GM23248 (cell line): ENCODE measurements around the gene CIB1. TPM values are rescaled to one million over a fixed set of nuclear protein-coding genes. Genes with fewer than 3 reads are reported as not detected.

Experiments
- DNase-seq: peaks from one replicate; pipeline ENCODE4 v3.0.0-alpha.2; 2015
- H2AFZ ChIP-seq: fragments of 200-600 bp; sonication (generic); 2 replicates; pipeline ENCODE4 v1.6.1; 2016; ENCODE audit warnings: antibody characterized with exemption
- H3F3A ChIP-seq: fragments of 200-600 bp; sonication (generic); 2 replicates; pipeline ENCODE4 v1.6.1; 2016; ENCODE audit warnings: mild to moderate bottlenecking, antibody characterized with exemption, mixed run types; ENCODE audit not compliant: insufficient read depth
- H3K27ac ChIP-seq: fragments of 200-600 bp; sonication (generic); 2 replicates; pipeline ENCODE4 v1.5.1; 2016; ENCODE audit warnings: mild to moderate bottlenecking
- H3K27me3 ChIP-seq: fragments of 200-600 bp; sonication (generic); replicated peaks from 2 replicates; pipeline ENCODE4 v1.6.1; 2016; ENCODE audit warnings: mild to moderate bottlenecking; ENCODE audit not compliant: insufficient read depth
- H3K36me3 ChIP-seq: fragments of 200-600 bp; sonication (generic); 2 replicates; pipeline ENCODE4 v1.6.1; 2016; ENCODE audit warnings: low read depth, mild to moderate bottlenecking
- H3K4me1 ChIP-seq: fragments of 200-600 bp; sonication (generic); 2 replicates; pipeline ENCODE4 v1.6.1; 2016; ENCODE audit warnings: mild to moderate bottlenecking; ENCODE audit not compliant: insufficient read depth
- H3K4me2 ChIP-seq: fragments of 200-600 bp; sonication (generic); one replicate; pipeline ENCODE4 v1.6.1; 2016; ENCODE audit warnings: mild to moderate bottlenecking; ENCODE audit not compliant: unreplicated experiment
- H3K4me3 ChIP-seq: fragments of 200-600 bp; sonication (generic); 2 replicates; pipeline ENCODE4 v1.5.1; 2016; ENCODE audit warnings: mild to moderate bottlenecking
- H3K79me2 ChIP-seq: fragments of 200-600 bp; sonication (generic); 2 replicates; pipeline ENCODE4 v1.6.1; 2016; ENCODE audit warnings: mild to moderate bottlenecking; ENCODE audit not compliant: insufficient read depth
- H3K9ac ChIP-seq: fragments of 200-600 bp; sonication (generic); 2 replicates; pipeline ENCODE4 v1.6.1; 2016; ENCODE audit warnings: mild to moderate bottlenecking
- H3K9me2 ChIP-seq: fragments of 200-600 bp; sonication (generic); 2 replicates; pipeline ENCODE4 v1.6.1; 2016; ENCODE audit warnings: mixed run types, mild to moderate bottlenecking, moderate library complexity; ENCODE audit not compliant: insufficient read depth
- H3K9me3 ChIP-seq: fragments of 200-600 bp; sonication (generic); one replicate; pipeline ENCODE4 v1.6.1; 2017; ENCODE audit warnings: low read depth
- H4K20me1 ChIP-seq: fragments of 200-600 bp; sonication (generic); 2 replicates; pipeline ENCODE4 v1.6.0; 2016; ENCODE audit not compliant: insufficient read depth
- EZH2 ChIP-seq: fragments of 200-600 bp; sonication (generic); IDR thresholded peaks from 2 replicates; pipeline ENCODE4 v1.6.1; 2018; ENCODE audit warnings: antibody characterized with exemption, mild to moderate bottlenecking; ENCODE audit not compliant: insufficient read depth, poor library complexity, severe bottlenecking
- EZH2phosphoT487 ChIP-seq: fragments of 200-600 bp; sonication (generic); IDR thresholded peaks from 2 replicates; pipeline ENCODE4 v1.6.1; 2018; ENCODE audit warnings: antibody characterized with exemption, moderate library complexity, mild to moderate bottlenecking, low read depth; ENCODE audit not compliant: insufficient read depth
- WGBS, 2 experiments: methylation state at CpG; one replicate each; pipeline ENCODE4 v1.1.6; 2015 to 2017; ENCODE audit warnings: low lambda C conversion rate in 2 of 2, low coverage in 1 of 2; ENCODE audit errors: missing lambda C conversion rate in 2 of 2; 5-methylcytosine and 5-hydroxymethylcytosine counted together
- in situ Hi-C: fragments of 300-500 bp; cut with MboI; formaldehyde crosslinking; loops from 2 replicates; pipeline ENCODE4 v1.15.0; 2020
- polyA plus RNA-seq: library from polyadenylated mRNA; unstranded; fragments of >200 nt; fragmentation: Nextera tagmentation; extraction: Ambion mirVana; gene quantifications from 2 replicates; pipeline ENCODE4 v1.2.1, GENCODE V29; 2016
- total RNA-seq: library from RNA; depleted of rRNA; stranded (reverse); fragments of >200 nt; shearing (Covaris generic); gene quantifications from 2 replicates; pipeline ENCODE4 v1.2.3, GENCODE V29; 2014

The CIB1 gene
- total and polyA plus RNA-seq, 2 experiments from 2014 or later = 45.8 to 123 TPM

DNA sequence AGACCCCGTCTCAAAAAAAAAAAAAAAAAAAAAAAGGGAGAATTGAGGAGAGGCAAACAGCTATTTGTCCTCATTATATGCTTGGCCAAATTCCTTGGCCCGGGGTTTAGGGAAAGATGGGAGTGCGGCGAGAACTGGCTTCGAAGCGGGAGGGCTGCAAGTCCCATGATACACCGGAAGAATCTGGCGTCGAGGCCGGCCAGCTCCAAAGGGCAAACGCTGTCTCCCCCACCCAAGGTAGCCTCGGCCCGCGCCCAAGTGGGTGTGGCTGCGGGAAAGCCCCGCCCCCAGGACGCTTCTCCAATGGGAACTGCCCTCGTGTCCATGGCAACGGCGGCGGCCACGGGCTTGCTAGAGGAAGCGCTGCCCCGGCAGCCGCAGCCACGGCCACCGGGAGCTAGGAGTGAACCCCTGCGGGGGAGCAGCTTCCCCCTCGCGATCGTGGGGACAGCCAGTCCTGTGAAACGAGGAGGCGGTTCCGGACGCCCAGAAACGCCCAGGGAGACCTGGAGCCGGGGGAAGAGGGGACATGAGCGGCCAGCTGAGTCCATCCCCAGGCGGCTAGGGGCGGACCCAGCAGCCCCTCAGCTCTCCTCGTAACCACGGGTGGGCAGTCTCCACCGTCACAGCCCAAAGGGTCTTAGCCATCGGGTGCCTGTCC is 15.6 kb upstream of the CIB1 start, which contains the start of gene TTLL13:
TSS of gene TTLL13 (plus strand) at position 354 of the 661 bp plus-strand sequence. CDS start 1,075 bp downstream, outside the sequence.
- TF ChIP-seq EZH2 (no peak), EZH2phosphoT487 (no peak)
- Histone ChIP-seq H3K79me2 (no peaks in the 10 kb centered on the region), H2AFZ (peak within 1 kb of the TSS; percentile 90), H4K20me1 (no peaks in the 10 kb centered on the region), H3K27me3 (no peaks in the 10 kb centered on the region), H3K36me3 (no peaks in the 10 kb centered on the region), H3K4me3 (peak within 1 kb of the TSS; percentile 81), H3K9me2 (no peaks in the 10 kb centered on the region), H3K9ac (peak within 1 kb of the TSS; percentile 62), H3K4me2 (peak within 1 kb of the TSS; percentile 81), H3K9me3 (no peaks in the 10 kb centered on the region), H3F3A (peaks cover 10% of the 10 kb centered on the region; the same call in 1 of the 2 replicates), H3K27ac (no peak within 1 kb of the TSS), H3K4me1 (no peaks in the 10 kb centered on the region)
- in situ Hi-C loops = no loop called here
- peak; percentile 90 for DNase-seq
- WGBS, 2 experiments = 1 to 2% methylated on average over 42 to 43 of the region's 44 CpGs

DNA sequence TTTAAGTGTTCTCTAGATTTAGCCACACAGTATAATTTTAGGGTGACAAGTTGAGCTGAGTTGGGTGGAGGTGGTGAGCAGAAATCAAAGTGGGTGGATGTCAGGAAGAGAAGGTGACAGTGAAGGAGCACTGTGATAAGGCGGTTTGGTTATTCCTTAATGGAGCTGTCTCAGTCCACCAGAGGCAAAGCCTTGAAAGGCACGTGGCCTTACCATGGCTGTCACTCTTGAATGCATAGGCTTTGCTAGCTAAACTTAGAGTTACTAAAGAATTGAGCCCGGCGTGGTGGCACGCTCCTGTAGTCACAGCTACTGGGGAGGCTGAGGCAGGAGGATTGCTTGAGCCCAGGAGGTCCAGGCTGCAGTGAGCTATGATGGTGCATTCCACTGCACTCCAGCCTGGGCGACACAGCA is 15.1 kb upstream of the CIB1 start:
- Histone ChIP-seq H3K79me2 (no peaks in the 10 kb centered on the region), H3K36me3 (no peaks in the 10 kb centered on the region), H3K27me3 (no peaks in the 10 kb centered on the region), H3K27ac (no peak overlapping the region), H3K4me2 (peak overlapping the region; percentile 81), H4K20me1 (no peaks in the 10 kb centered on the region), H3K9me3 (no peaks in the 10 kb centered on the region), H3K4me3 (peak overlapping the region; percentile 81), H3F3A (peaks cover 10% of the 10 kb centered on the region; the same call in 1 of the 2 replicates), H3K4me1 (no peaks in the 10 kb centered on the region), H3K9ac (no peak overlapping the region), H3K9me2 (no peaks in the 10 kb centered on the region), H2AFZ (peak overlapping the region; percentile 90)
- TF ChIP-seq EZH2phosphoT487 = no peak
- TF ChIP-seq EZH2 = no peak
- in situ Hi-C loops = no loop called here
- no peak for DNase-seq
- WGBS, 2 experiments = 68 to 77% methylated on average over 5 to 6 of the region's 6 CpGs

DNA sequence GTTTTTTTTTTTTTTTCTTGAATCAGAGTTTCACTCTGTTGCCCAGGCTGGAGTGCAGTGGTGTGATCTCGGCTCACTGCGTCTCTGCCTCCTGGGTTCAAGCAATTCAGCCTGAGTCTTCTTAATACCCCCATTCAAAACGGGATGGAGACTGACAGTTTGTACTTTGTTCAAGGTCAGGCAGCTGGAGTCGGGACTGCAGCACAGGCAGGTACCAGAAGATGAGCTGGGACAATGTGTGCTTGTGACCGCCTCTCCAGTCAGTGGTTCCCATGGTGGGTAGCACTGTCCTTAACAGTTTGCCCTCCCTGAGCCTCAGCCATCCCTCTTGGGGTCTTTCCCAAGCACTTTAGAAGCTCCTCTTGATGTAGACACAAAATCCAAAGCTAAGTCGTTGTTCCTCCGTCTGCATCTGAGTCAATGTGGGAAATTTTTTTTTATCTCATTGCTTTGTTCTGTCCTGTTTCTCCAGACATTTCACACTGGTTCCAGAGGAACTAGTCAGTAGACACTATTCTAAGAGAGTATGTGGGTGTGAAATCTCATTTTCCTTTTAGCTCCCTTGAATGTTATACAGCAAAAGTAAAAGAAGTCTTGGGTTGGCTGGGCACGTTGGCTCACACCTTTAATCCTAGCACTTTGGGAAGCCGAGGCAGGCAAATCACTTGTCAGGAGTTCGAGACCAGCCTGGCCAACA is 10.3 kb upstream of the CIB1 start:
- no peaks in the 10 kb centered on the region for H3K79me2 ChIP-seq
- 86 to 87% methylated on average over 10 of the region's 10 CpGs for WGBS, 2 experiments
- no peak overlapping the region for H2AFZ ChIP-seq
- TF ChIP-seq EZH2phosphoT487 (no peak), EZH2 (no peak)
- H3K9me2 ChIP-seq = no peaks in the 10 kb centered on the region
- in situ Hi-C loops = no loop called here
- H3K27ac ChIP-seq = no peak overlapping the region
- peaks cover 10% of the 10 kb centered on the region; the same call in 1 of the 2 replicates for H3F3A ChIP-seq
- no peaks in the 10 kb centered on the region for H3K27me3 ChIP-seq
- H3K36me3 ChIP-seq = no peaks in the 10 kb centered on the region
- H3K4me3 ChIP-seq = no peak overlapping the region
- DNase-seq = no peak
- no peak overlapping the region for H3K4me2 ChIP-seq
- H4K20me1 ChIP-seq = no peaks in the 10 kb centered on the region
- H3K9me3 ChIP-seq = no peaks in the 10 kb centered on the region
- no peaks in the 10 kb centered on the region for H3K4me1 ChIP-seq
- no peak overlapping the region for H3K9ac ChIP-seq

DNA sequence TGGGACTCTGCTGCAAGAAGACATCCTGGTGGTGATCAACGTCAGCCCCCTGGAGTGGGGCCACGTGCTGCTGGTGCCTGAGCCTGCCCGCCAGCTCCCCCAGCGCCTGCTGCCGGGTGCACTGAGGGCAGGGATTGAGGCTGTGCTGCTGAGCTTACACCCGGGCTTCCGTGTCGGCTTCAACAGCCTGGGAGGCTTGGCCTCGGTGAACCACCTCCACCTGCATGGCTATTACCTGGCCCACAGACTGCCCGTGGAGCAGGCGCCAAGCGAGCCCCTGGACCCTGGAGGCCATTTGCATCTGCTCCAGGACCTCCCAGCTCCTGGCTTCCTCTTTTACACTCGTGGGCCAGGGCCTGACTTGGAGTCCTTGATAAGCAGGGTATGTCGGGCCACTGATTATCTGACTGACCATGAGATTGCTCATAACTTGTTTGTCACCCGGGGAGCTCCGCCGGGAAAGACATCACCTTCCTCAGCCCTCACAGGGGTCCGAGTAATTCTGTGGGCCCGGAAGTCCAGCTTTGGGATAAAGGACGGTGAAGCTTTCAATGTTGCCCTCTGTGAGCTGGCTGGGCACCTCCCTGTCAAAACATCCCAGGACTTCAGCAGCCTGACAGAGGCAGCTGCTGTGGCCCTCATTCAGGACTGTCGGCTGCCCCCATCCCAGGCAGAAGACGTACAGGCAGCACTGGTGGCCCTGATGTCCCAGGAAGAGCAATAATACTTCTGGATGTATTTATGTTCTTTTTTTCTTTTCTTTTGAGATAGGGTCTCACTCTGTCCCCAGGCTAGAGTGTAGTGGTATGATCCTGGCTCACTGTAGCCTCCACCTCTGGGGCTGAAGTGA is 7.8 kb upstream of the CIB1 start:
- no peak for DNase-seq
- Histone ChIP-seq H3K4me2 (no peak overlapping the region), H3K9me2 (no peaks in the 10 kb centered on the region), H2AFZ (no peak overlapping the region), H3K4me1 (no peaks in the 10 kb centered on the region), H4K20me1 (no peaks in the 10 kb centered on the region), H3K27ac (no peak overlapping the region), H3F3A (no peaks in the 10 kb centered on the region), H3K9ac (no peak overlapping the region), H3K4me3 (no peak overlapping the region), H3K36me3 (no peaks in the 10 kb centered on the region), H3K27me3 (no peaks in the 10 kb centered on the region), H3K79me2 (no peaks in the 10 kb centered on the region), H3K9me3 (no peaks in the 10 kb centered on the region)
- TF ChIP-seq EZH2phosphoT487 (no peak), EZH2 (no peak)
- 84 to 87% methylated on average over 22 of the region's 22 CpGs for WGBS, 2 experiments
- in situ Hi-C loops = no loop called here
